Activated naive CD8-positive, alpha-beta T cell (primary cell): Measurements from ENCODE around the gene DHRS4L2.
A peak's percentile ranks its signal among the peaks of the same experiment; 100 is the strongest.

Source experiments
- H3K27ac Mint-ChIP-seq: one replicate; pipeline ENCODE4 v1.8.0; 2021; ENCODE audit warnings: mixed read lengths
- H3K27me3 Mint-ChIP-seq: one replicate; pipeline ENCODE4 v1.8.0; 2021; ENCODE audit warnings: mixed read lengths
- H3K36me3 Mint-ChIP-seq: one replicate; pipeline ENCODE4 v1.8.0; 2021; ENCODE audit warnings: mixed read lengths
- H3K4me1 Mint-ChIP-seq: one replicate; pipeline ENCODE4 v1.8.0; 2021; ENCODE audit warnings: low read depth, mixed read lengths
- H3K4me3 Mint-ChIP-seq: one replicate; pipeline ENCODE4 v1.8.0; 2021; ENCODE audit warnings: mild to moderate bottlenecking, mixed read lengths
- H3K9me3 Mint-ChIP-seq: one replicate; pipeline ENCODE4 v1.8.0; 2021; ENCODE audit warnings: low read depth, mixed read lengths

Gene DHRS4L2

DNA sequence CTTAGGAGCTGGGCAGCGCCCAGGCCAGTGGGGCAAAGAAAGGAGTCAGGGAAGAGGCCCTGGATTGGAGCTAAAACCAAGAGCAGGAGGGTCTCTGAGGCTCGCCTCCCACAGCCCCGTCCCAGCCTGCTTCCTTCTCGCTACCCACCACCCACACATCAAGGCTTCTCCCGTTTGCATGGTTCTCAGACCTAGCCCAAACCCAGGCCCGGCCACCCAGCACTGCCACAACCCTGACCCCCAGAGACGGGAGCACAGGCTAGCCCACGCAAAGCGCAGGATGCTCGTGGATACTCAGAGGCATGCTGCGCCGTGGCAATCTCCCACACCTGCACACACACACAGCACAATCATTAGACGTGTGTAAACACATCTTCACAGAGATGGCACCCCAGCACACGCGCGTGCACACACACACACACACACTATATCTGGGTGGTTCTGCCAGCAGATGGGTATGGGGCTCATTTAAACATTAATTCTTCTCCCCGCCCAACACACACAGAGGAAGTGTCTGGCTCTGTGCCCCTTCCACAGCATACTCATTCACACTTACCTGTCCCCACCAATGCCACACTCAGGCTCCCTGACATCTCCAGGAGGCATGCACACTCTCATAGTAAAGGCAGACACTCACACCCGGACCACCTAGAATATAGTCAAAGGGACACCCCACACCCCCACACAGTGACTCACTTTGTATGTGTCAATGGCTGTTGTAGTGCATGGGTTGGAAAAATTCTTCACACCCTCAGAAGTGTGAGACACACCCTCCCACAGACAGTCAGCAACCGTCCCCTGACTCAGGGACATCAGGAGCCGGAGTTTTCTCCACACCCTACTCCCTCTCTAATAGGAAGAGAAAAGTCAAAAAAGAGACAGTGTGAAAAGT, 64.2 kb downstream of the DHRS4L2 start:
- H3K36me3 Mint-ChIP-seq, result no peaks in the 10 kb centered on the region
- no peaks in the 10 kb centered on the region for H3K9me3 Mint-ChIP-seq
- peak overlapping the region; percentile 93 for H3K27ac Mint-ChIP-seq
- peak overlapping the region; percentile 94 for H3K4me3 Mint-ChIP-seq
- H3K4me1 Mint-ChIP-seq, result peaks cover 18% of the 10 kb centered on the region
- peaks cover 8% of the 10 kb centered on the region for H3K27me3 Mint-ChIP-seq

DNA sequence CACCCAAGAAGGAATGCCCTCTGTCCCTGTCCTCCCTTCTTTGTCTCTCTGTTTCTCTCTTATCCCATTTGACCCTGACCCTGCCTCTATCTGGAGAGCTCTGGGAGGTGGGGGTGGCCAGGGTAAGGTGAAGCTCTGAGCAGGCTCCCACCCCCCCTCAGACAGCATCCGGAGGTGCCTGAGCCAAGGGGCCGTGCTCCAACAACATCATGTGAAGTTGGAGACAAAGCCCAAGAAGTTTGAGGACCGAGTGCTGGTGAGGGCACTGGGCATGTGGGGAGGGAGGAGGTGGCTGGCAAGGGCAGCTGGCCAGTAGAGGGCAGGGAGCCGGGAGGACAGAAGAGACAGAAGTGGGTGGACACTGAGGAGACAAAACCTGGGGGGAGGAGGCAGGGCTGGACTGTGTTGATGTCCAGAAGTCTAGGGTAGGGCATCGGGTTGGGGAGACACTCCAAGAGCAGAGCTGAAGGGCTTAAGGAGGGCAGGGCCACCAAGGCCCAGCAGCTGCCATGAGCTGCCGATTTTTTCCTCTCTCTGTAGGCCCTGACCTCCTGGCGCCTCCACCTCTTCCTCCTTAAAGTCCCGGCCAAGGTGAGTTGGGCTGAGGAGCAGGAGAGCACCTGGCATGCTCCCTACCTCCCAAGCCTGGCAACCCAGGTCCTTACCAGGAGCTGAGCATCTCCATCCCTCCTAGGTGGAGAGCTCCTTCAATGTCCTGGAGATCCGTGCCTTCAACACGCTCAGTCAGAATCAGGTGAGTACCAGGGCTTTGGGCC, 65.0 kb downstream of the DHRS4L2 start:
- H3K27me3 Mint-ChIP-seq, result peaks cover 8% of the 10 kb centered on the region
- H3K27ac Mint-ChIP-seq, result peak overlapping the region; percentile 93
- no peaks in the 10 kb centered on the region for H3K9me3 Mint-ChIP-seq
- peak overlapping the region; percentile 94 for H3K4me3 Mint-ChIP-seq
- H3K36me3 Mint-ChIP-seq, result no peaks in the 10 kb centered on the region
- peaks cover 18% of the 10 kb centered on the region for H3K4me1 Mint-ChIP-seq

DNA sequence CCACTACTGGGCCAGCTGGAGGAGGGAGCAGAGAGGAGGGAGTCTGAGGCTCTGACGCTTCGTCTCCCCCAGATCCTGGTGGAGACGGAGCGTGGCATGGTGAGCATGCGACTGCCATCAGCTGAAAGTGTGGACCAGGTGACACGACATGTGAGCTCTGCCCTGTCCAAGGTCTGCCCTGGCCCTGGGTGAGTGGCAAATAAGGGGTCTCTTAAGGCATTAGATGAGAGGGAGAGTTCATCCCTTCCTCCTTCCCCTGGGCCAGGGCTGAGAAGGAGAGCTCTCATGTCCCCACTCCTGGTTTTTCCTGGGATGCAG, 65.6 kb downstream of the DHRS4L2 start:
- Mint-ChIP-seq H3K27me3 (peaks cover 8% of the 10 kb centered on the region), H3K4me1 (peaks cover 18% of the 10 kb centered on the region), H3K36me3 (no peaks in the 10 kb centered on the region), H3K4me3 (no peak overlapping the region), H3K9me3 (no peaks in the 10 kb centered on the region), H3K27ac (peak overlapping the region; percentile 46)

DNA sequence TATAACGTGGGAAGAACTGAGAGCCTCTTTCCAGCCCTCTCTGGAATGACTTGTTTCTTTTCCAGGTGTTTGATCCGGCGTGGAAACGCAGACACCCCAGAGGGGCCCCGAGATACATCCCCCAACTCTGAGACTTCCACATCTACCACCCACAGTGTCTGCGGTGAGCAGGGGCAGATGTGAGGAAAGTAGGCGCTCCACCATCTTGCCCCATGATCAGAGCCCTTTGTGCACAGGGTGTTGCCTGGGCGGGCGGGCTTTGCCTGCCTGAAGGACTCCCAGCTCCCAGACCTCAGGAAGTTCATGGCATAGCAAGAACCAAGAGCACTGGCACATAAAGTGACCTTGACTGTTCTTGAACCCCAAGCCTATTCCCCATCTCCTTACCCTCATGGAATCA, 65.9 kb downstream of the DHRS4L2 start:
- H3K4me3 Mint-ChIP-seq, result no peak overlapping the region
- no peaks in the 10 kb centered on the region for H3K36me3 Mint-ChIP-seq
- H3K4me1 Mint-ChIP-seq, result peaks cover 18% of the 10 kb centered on the region
- no peaks in the 10 kb centered on the region for H3K9me3 Mint-ChIP-seq
- H3K27ac Mint-ChIP-seq, result no peak overlapping the region
- H3K27me3 Mint-ChIP-seq, result peaks cover 8% of the 10 kb centered on the region
